Neutrophil (primary cell): ENCODE data around the gene COL26A1.

Source experiments
- H3K27ac ChIP-seq: fragments of 200-600 bp; sonication (generic); 2 replicates; pipeline ENCODE4 v1.5.1; 2016; ENCODE audit warnings: mild to moderate bottlenecking, moderate library complexity
- H3K27me3 ChIP-seq: fragments of 200-600 bp; sonication (generic); 2 replicates; pipeline ENCODE4 v1.6.0; 2016; ENCODE audit warnings: mild to moderate bottlenecking
- H3K36me3 ChIP-seq: fragments of 200-600 bp; sonication (generic); 2 replicates; pipeline ENCODE4 v1.5.1; 2017
- H3K4me1 ChIP-seq, 2 experiments: fragments of 200-600 bp in 1 of 2; sonication (generic) in 1 of 2; 1 replicate in 1 of 2; 2 replicates in 1 of 2; pipeline versions ENCODE4 v1.5.1 to v1.6.1; 2013 to 2016; ENCODE audit warnings: low read depth in 1 of 2, low read length in 1 of 2, mild to moderate bottlenecking in 1 of 2, moderate library complexity in 1 of 2; ENCODE audit not compliant: control insufficient read depth in 1 of 2, insufficient read depth in 1 of 2
- H3K4me3 ChIP-seq, 2 experiments: fragments of 200-600 bp in 1 of 2; sonication (generic) in 1 of 2; 1 replicate in 1 of 2; 2 replicates in 1 of 2; pipeline ENCODE4 v1.5.1; 2013 to 2016; ENCODE audit warnings: low read depth in 1 of 2, low read length in 1 of 2, mild to moderate bottlenecking in 1 of 2, moderate library complexity in 1 of 2
- H3K9me3 ChIP-seq: fragments of 200-600 bp; sonication (generic); 2 replicates; pipeline ENCODE4 v1.5.1; 2016
- TF ChIP-seq, protein P1 (sequence below): fragments of 200-600 bp; sonication (generic); IDR thresholded peaks from 2 replicates; pipeline ENCODE4 v1.5.1; 2016; ENCODE audit warnings: antibody characterized with exemption

COL26A1 gene

DNA sequence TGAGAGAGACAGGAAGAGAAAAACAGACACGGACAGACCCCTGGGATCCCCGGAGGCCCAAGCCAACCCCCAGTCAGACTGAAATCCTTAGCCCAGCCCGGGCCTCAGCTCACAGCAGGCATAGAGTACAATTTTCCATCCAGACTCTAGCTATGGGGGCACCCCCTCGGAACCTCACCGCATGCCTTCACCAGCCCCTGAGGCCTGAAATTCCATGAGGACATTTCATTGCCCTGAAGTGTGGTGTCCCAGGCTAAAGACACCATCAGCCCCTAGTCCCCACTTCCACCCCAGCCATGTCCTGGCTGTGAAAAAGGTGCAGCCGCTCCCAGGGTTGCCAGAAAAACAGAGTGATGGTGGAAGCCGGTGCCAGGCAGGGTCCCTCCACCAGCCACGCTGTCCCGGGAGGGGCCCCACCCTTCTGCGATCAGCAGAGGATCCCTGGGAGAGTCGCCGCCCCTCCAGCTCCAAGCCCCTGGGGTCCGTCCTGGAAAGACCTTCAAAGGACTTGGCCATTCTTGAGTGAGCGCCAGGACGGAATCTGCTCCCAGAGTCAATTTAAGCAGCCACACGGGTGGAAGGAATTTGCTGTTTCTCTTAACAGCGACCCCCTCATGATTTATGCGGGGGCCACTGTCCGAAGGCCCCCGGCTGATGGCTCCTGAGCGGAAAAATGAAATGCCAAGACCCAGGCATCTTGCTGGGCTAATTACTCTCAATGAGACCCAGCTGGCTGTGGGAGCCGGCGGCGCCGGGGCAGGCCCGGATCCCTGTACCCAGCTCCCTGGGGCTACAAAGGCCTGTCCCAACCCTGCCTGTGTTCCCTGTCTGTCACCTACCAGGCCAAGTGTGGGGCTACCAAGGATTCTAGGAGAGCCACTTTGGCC, 243.2 kb downstream of the COL26A1 start:
- TF ChIP-seq, protein P1, sequence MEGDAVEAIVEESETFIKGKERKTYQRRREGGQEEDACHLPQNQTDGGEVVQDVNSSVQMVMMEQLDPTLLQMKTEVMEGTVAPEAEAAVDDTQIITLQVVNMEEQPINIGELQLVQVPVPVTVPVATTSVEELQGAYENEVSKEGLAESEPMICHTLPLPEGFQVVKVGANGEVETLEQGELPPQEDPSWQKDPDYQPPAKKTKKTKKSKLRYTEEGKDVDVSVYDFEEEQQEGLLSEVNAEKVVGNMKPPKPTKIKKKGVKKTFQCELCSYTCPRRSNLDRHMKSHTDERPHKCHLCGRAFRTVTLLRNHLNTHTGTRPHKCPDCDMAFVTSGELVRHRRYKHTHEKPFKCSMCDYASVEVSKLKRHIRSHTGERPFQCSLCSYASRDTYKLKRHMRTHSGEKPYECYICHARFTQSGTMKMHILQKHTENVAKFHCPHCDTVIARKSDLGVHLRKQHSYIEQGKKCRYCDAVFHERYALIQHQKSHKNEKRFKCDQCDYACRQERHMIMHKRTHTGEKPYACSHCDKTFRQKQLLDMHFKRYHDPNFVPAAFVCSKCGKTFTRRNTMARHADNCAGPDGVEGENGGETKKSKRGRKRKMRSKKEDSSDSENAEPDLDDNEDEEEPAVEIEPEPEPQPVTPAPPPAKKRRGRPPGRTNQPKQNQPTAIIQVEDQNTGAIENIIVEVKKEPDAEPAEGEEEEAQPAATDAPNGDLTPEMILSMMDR: no peak
- Histone ChIP-seq H3K27me3 (no peaks in the 10 kb centered on the region), H3K27ac (no peak overlapping the region), H3K9me3 (no peaks in the 10 kb centered on the region), H3K36me3 (no peaks in the 10 kb centered on the region), H3K4me1 (no peaks in the 10 kb centered on the region), H3K4me3 (no peak overlapping the region)

DNA sequence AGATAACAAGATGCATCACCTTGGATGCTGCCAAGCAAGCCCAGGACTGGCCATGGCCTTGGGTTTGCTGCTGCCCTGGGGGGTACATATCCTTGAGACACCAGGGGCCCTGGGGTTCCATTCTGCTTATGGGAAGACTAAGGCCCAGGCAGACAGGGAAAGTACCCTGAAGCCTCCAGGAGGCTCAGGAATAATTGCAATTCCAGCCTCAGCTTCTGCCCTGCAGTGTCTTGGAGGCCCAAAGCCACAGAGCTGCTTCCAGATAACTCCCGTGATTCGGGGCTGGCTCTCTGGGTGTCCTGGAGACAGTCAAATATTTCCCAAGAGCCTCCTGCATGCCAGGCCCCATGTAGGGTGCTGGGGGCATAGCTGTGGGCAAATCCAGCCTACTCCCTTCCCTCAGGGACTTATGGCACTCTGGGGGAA, 243.8 kb downstream of the COL26A1 start:
- H3K9me3 ChIP-seq: no peaks in the 10 kb centered on the region
- H3K27ac ChIP-seq: no peak overlapping the region
- TF ChIP-seq, protein P1: no peak
- H3K4me1 ChIP-seq: no peaks in the 10 kb centered on the region
- H3K4me3 ChIP-seq: no peak overlapping the region
- H3K27me3 ChIP-seq: no peaks in the 10 kb centered on the region
- H3K36me3 ChIP-seq: no peaks in the 10 kb centered on the region
